ENCODE measurements around the gene COL15A1. TPM values are rescaled to one million over a fixed set of nuclear protein-coding genes. Genes with fewer than 3 reads are reported as not detected.

COL15A1 gene
- total RNA-seq, 6 experiments from 2014 or later = 0.20 to 0.50 (median 0.32) TPM

DNA sequence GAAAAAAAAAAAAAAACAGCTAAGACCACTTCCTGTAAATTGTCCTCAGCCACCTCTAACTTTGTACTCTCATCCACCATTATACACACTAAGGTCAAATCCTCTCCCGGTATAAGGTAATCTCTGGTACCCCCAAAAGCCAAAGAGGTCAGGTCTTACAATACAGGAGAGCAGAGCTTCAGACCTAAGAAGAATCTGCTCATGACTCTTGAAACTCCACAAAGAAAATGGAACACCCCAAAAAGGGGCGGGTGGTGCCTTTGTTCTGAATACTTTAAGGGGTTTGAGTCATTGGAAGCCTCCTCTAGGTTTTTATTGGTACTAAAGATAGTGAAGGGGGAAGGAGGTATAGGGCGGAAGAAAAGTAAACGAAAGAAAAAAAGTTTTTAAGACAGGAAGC lies 69.8 kb downstream of the COL15A1 start:
- H3K27me3 Mint-ChIP-seq (ENCODE audit: insufficient read depth) = peaks cover 4% of the 10 kb centered on the region
- H3K27ac Mint-ChIP-seq = no peak overlapping the region
- H3K4me1 Mint-ChIP-seq (ENCODE audit: low read depth) = peaks cover 17% of the 10 kb centered on the region
- TF ChIP-seq, protein P1, sequence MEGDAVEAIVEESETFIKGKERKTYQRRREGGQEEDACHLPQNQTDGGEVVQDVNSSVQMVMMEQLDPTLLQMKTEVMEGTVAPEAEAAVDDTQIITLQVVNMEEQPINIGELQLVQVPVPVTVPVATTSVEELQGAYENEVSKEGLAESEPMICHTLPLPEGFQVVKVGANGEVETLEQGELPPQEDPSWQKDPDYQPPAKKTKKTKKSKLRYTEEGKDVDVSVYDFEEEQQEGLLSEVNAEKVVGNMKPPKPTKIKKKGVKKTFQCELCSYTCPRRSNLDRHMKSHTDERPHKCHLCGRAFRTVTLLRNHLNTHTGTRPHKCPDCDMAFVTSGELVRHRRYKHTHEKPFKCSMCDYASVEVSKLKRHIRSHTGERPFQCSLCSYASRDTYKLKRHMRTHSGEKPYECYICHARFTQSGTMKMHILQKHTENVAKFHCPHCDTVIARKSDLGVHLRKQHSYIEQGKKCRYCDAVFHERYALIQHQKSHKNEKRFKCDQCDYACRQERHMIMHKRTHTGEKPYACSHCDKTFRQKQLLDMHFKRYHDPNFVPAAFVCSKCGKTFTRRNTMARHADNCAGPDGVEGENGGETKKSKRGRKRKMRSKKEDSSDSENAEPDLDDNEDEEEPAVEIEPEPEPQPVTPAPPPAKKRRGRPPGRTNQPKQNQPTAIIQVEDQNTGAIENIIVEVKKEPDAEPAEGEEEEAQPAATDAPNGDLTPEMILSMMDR (IDR thresholded peaks at IDR 0.05) = no peak
- no peak for DNase-seq
- H3K9me3 Mint-ChIP-seq = peaks cover 27% of the 10 kb centered on the region
- no peak overlapping the region for H3K4me3 Mint-ChIP-seq
- peaks cover 13% of the 10 kb centered on the region for H3K36me3 Mint-ChIP-seq (ENCODE audit: low read depth)

- peaks cover 36% of the 10 kb centered on the region for H3K4me1 Mint-ChIP-seq (ENCODE audit: low read depth)
- peaks cover 19% of the 10 kb centered on the region for H3K9me3 Mint-ChIP-seq
- TF ChIP-seq, protein P1 (IDR thresholded peaks at IDR 0.05) = no peak
- no peak for DNase-seq
- H3K36me3 Mint-ChIP-seq (ENCODE audit: low read depth) = peaks cover 6% of the 10 kb centered on the region
- H3K4me3 Mint-ChIP-seq = no peak overlapping the region
- H3K27me3 Mint-ChIP-seq (ENCODE audit: insufficient read depth) = peaks cover 4% of the 10 kb centered on the region
- H3K27ac Mint-ChIP-seq = no peak overlapping the region
Observed at GRCh38 chr9:99015448-99015847, 71.7 kb downstream of the COL15A1 start.

- Mint-ChIP-seq H3K27ac (no peak overlapping the region), H3K27me3 (ENCODE audit: insufficient read depth) (peaks cover 4% of the 10 kb centered on the region), H3K9me3 (peaks cover 15% of the 10 kb centered on the region), H3K4me1 (ENCODE audit: low read depth) (peaks cover 41% of the 10 kb centered on the region), H3K36me3 (ENCODE audit: low read depth) (peaks cover 6% of the 10 kb centered on the region), H3K4me3 (no peak overlapping the region)
- DNase-seq = no peak
- TF ChIP-seq, protein P1 (IDR thresholded peaks at IDR 0.05) = no peak
Observed at GRCh38 chr9:99015890-99016289, 72.2 kb downstream of the COL15A1 start.

DNA sequence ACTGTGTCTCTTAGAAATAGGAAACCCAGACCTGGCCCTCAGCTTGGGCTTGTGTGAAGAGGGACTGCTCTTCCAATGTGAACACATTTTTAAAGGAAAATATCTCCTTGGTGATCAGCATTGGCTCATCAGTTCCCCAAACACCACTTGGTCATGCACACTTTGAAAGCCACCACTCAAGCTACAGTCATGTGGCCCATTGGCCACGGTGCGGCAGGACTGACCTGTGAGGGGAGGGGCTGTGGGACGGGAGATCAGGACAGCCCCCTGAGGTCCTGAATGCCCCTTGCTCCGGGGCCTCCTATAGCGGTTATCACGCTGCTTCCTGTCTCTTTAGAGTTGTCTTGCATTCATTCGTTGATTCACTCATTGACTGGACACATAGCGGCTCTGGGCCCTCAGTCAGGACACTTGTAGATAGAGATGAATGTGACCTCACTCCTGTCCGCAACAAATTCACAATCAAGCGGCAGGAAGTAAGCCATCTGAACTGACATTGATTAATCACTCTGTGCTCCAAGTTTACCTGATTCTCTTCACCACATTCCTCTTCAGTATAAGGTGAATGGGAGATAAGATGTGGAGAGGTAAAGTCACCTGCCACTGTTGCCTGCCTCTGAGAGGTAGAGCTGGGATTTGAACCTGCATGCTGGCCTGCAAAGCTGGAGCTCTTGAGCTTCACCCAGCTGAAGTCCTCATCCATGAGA lies 73.1 kb downstream of the COL15A1 start:
- Mint-ChIP-seq H3K27me3 (ENCODE audit: insufficient read depth) (peaks cover 4% of the 10 kb centered on the region), H3K4me1 (ENCODE audit: low read depth) (peaks cover 48% of the 10 kb centered on the region), H3K27ac (no peak overlapping the region), H3K9me3 (peaks cover 6% of the 10 kb centered on the region), H3K4me3 (no peak overlapping the region), H3K36me3 (ENCODE audit: low read depth) (peaks cover 6% of the 10 kb centered on the region)
- DNase-seq = no peak
- TF ChIP-seq, protein P1 (IDR thresholded peaks at IDR 0.05) = no peak

GRCh38 chr9:99018653-99019052 lies 74.9 kb downstream of the COL15A1 start:
- H3K27me3 Mint-ChIP-seq (ENCODE audit: insufficient read depth) = peaks cover 4% of the 10 kb centered on the region
- TF ChIP-seq, protein P1 (IDR thresholded peaks at IDR 0.05) = no peak
- H3K9me3 Mint-ChIP-seq = no peaks in the 10 kb centered on the region
- no peak for DNase-seq
- peaks cover 41% of the 10 kb centered on the region for H3K4me1 Mint-ChIP-seq (ENCODE audit: low read depth)
- no peaks in the 10 kb centered on the region for H3K36me3 Mint-ChIP-seq (ENCODE audit: low read depth)
- H3K4me3 Mint-ChIP-seq = peak overlapping the region; percentile 6; the same call in 1 of the 2 replicates
- H3K27ac Mint-ChIP-seq = peak overlapping the region; percentile 94
